ENCODE data around the gene GALNT4.

The GALNT4 gene

DNA sequence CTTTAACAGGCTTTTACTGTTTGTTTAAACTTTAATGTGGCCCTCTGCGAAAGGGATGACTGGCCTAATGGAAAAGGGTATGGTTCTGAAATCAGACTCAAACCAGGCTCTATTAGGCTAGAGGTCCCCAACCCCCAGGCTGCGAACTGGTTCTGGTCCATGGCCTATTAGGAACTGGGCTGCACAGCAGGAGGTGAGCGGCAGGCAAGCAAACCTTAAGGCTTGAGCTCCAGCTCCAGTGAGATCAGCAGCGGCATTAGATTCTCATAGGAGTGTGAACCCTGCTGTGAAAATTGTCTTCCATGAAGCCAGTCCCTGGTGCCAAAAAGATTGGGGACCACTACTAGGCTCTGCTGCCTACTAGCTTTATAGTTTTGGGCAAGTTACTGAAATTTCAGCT lies 11.1 kb downstream of the GALNT4 start:
- no peak for DNase-seq (ENCODE audit: low read depth)
- TF ChIP-seq, protein P1, sequence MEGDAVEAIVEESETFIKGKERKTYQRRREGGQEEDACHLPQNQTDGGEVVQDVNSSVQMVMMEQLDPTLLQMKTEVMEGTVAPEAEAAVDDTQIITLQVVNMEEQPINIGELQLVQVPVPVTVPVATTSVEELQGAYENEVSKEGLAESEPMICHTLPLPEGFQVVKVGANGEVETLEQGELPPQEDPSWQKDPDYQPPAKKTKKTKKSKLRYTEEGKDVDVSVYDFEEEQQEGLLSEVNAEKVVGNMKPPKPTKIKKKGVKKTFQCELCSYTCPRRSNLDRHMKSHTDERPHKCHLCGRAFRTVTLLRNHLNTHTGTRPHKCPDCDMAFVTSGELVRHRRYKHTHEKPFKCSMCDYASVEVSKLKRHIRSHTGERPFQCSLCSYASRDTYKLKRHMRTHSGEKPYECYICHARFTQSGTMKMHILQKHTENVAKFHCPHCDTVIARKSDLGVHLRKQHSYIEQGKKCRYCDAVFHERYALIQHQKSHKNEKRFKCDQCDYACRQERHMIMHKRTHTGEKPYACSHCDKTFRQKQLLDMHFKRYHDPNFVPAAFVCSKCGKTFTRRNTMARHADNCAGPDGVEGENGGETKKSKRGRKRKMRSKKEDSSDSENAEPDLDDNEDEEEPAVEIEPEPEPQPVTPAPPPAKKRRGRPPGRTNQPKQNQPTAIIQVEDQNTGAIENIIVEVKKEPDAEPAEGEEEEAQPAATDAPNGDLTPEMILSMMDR (conservative IDR thresholded peaks at IDR 0.05; ENCODE audit: control insufficient read depth, insufficient read depth, low read depth, low read length), result no peak
- H3K4me3 ChIP-seq (ENCODE audit: control insufficient read depth, low read depth, low read length), result no peak overlapping the region

DNA sequence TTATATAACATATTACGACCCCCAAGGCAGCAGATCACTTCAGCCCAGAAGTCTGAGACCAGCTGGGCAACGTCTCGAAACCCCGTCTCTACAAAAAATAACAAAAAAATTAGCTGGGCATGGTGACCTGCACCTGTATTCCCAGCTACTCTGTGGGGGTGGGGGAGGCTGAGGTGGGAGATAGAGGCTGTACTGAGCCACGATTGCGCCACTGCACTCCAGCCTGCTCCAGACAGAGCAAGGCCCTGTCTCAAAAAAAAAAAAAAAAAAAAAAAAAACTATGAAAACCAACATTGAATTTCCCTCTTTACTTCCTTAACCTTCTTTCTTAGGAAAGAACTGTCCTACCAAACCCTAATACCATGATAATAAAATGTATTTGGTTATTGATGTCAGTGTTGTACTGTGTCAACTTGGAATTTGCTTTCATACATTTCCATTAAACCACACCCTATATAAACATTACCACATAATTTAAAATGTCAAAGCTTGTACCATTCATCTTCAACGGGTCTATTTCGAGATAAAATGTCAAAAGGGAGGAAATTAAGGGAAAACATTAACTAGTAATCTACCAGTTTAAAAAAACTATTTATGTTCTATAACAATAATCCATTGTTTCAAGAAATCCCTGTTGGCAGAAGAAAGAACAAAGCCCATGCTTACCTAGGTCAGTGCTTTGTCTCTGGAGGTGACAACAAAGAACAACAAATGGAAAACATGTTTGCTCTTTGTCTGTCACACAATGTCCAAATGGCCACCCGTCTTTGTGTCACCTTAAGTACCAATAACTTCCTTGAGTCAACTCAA lies 17.4 kb downstream of the GALNT4 start:
- H3K4me3 ChIP-seq (ENCODE audit: control insufficient read depth, low read depth, low read length), result no peak overlapping the region
- TF ChIP-seq, protein P1 (conservative IDR thresholded peaks at IDR 0.05; ENCODE audit: control insufficient read depth, insufficient read depth, low read depth, low read length), result no peak
- no peak for DNase-seq (ENCODE audit: low read depth)

DNA sequence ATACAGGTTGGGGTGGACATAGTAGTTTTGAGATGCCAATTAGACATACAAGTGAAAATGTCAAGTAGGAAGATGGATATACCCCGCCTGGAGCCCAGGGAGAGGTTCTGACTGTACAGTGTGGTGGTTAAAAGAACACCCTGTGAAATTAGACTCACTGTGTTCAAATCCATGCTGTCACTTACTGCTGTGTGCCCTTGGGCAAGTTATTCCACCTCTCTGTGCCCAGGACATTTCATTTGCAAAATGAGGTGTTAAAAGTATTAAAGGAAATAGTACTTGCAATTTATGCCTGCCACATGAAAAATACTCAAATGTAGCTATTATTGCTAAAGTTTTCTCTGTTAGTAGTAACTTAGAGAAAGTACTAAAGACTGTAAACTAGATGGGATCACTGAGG lies 18.5 kb downstream of the GALNT4 start:
- no peak for DNase-seq (ENCODE audit: low read depth)
- H3K4me3 ChIP-seq (ENCODE audit: control insufficient read depth, low read depth, low read length), result no peak overlapping the region
- TF ChIP-seq, protein P1 (conservative IDR thresholded peaks at IDR 0.05; ENCODE audit: control insufficient read depth, insufficient read depth, low read depth, low read length), result no peak

DNA sequence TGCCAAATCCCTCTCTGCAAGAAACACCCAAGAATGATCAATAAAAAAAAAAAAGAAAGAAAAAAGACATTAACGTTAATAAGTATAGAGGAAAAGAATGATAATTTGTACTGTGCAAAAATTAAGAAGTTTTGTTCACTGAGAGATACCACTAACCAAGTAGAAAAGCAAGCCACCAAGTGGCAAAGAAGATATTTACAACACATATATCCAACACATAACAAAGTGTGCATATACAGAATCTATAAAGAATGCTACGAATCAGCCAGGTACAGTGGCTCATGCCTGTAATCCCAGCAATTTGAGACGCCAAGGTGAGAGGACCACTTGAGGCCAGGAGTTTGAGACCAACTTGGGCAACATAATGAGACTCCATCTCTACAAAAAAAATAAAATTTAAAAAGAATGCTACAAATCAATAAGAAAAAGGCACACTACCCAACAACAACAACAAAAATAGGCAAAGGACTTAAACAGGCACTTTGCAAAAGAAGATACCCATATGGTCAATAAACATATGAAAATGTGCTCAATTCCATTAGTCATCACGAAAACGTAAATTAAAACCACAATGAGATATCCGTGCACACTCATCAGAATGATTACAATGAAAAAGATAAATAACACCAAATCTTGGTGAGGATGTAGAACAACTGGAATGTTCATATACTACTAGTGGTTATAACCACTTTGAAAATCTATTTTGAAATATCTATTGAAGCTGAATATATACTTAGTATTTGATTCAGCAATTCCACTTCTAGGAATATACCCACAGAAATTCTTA lies 19.8 kb downstream of the GALNT4 start:
- no peak overlapping the region for H3K4me3 ChIP-seq (ENCODE audit: control insufficient read depth, low read depth, low read length)
- peak; percentile 60 for DNase-seq (ENCODE audit: low read depth)

DNA sequence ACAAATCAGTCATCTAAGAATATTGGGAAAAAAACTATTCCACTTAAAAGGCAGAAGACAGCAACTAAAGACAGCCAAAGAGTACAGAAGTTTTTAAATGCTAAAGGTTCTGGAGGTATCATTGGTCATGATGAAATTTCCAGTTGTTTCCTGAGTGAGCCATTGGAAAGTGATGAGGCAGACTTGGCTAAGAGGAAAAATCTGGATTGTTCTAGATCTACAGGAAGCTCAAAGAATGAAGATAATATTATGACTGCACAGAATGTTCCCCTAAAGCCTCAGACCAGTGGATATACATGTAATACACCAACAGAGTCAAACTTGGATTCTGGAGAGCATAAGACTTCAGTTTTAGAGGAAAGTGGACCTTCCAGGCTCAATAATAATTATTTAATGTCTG lies 22.8 kb downstream of the GALNT4 start:
- TF ChIP-seq, protein P1 (conservative IDR thresholded peaks at IDR 0.05; ENCODE audit: control insufficient read depth, insufficient read depth, low read depth, low read length), result no peak
- no peak overlapping the region for H3K4me3 ChIP-seq (ENCODE audit: control insufficient read depth, low read depth, low read length)
- DNase-seq (ENCODE audit: low read depth), result no peak

More for the DNA sequence above, 19.8 kb downstream of the GALNT4 start:
- TF ChIP-seq, protein P1 (conservative IDR thresholded peaks at IDR 0.05; ENCODE audit: control insufficient read depth, insufficient read depth, low read depth, low read length), result no peak

DNA sequence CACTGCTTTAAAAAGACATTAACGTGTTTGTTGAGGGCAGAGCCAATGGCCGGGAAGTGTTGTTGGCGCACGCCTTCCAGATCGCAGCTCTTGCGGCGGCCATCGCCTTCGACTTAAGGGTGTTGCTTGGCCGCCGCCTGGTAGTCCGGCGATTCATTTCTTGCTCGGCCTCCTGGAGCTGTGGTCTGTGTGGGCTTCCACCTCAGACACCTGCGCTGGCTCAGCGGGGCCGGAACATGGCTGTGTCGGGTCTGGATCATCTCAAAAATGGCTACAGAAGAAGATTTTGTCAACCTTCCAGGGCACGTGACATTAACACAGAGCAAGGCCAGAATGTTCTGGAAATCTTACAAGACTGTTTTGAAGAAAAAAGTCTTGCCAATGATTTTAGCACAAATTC lies 24.7 kb downstream of the GALNT4 start:
- H3K4me3 ChIP-seq (ENCODE audit: control insufficient read depth, low read depth, low read length), result no peak overlapping the region
- TF ChIP-seq, protein P1 (conservative IDR thresholded peaks at IDR 0.05; ENCODE audit: control insufficient read depth, insufficient read depth, low read depth, low read length), result no peak
- no peak for DNase-seq (ENCODE audit: low read depth)

All from fibroblast of mammary gland (primary cell).